ENCODE results near the gene BAD.

BAD gene

GRCh38 chr11:64244107-64244506 lies 40.4 kb downstream of the BAD start:
- no peak for DNase-seq (ENCODE audit: low read depth in 2 of 2)

GRCh38 chr11:64243236-64243854 lies 41.1 kb downstream of the BAD start:
- no peak for DNase-seq (ENCODE audit: low read depth in 2 of 2)

DNA sequence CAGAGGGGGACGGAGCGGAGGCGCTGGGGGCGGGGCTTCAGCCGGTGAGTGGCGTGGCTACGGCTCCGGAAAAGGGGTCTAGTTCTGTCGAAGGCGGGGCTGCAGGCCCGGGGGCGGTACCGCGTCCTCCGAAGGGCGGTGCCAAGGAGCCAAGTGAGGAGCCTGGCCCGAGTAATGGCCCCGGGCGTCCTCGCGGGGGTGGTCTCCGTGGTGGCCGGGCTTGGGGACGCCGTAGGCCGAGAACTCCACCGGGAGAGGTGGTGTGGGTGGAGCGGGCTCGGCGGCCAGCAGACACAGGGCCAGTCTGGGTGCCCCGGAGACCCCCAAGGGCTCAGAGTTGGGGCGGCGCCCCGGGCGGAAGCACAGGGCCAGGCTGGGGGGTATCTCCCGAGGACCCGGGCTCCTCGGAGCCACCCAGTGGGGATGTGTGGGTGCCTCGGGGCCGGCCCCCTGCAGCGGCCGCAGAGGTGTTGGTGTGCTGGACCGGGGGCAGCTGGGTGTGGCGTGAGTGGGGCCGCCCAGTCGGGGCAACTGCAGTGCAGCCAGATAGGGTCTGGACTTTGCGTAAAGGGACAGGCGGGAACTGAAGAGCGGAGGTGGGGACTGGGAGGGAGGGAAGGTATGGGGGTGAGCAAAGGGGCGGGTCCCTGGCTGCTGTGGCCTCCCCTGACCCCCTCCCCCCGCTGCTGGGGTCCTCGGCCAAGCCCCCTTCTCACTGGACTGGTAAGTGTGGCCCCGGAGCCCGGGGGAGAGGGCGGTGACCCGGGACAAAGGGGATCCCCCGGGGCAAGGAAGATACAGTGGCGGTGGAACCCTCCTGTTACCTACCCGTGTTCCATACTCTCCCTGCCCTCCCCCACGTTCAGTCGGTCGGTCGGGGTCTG lies 42.7 kb downstream of the BAD start:
- peak in 1 of 2 donors; percentile 100 for DNase-seq (ENCODE audit: low read depth in 2 of 2)

GRCh38 chr11:64241241-64241490 lies 43.3 kb downstream of the BAD start:
- DNase-seq (ENCODE audit: low read depth in 2 of 2) = peak in 1 of 2 donors; percentile 100

DNA sequence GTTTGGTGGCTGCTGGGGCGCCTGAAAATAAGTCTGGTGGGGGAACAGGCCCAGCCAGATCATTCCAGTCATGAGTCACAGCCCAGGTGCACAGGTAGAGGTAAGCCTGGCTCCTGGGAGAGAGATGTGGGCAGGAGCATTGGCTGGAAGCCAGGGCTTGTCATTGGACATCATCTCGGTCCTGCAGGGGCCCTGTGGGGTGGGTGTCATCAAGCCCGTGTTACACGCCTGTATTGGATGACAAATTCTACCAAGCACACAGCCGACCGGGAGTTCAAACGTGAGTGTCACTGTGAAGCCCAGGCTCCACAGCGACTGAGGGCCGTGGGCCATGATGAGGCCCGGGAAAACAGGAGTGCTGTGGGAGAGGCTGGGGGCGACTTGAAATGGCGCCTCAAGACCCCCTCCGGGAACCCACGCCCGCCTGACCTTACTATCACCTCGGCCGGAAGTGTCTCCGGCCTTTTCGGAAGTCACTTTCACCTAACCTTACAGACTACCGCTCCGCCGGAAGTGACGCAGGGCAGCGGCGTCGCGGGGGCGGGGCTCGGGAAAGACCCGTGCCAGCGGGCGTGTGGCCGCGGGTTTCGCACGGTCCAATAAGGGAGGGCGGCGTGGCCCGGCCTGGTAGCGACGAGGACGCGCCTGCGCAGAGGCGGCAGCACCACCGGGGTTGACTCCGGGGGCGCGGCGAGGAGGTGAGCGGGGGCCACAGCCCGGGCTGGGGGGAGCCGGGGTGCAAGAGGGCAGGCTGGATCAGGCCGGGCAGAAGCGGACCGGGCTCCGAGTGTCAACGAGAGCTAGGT lies 43.8 kb downstream of the BAD start, which contains the start of gene FKBP2:
Gene FKBP2 (plus strand): TSS at position 661 of the 806 bp plus-strand sequence. CDS start 1,293 bp downstream, outside the sequence.
- DNase-seq (ENCODE audit: low read depth in 2 of 2) = peak; percentile 95 to 96

DNA sequence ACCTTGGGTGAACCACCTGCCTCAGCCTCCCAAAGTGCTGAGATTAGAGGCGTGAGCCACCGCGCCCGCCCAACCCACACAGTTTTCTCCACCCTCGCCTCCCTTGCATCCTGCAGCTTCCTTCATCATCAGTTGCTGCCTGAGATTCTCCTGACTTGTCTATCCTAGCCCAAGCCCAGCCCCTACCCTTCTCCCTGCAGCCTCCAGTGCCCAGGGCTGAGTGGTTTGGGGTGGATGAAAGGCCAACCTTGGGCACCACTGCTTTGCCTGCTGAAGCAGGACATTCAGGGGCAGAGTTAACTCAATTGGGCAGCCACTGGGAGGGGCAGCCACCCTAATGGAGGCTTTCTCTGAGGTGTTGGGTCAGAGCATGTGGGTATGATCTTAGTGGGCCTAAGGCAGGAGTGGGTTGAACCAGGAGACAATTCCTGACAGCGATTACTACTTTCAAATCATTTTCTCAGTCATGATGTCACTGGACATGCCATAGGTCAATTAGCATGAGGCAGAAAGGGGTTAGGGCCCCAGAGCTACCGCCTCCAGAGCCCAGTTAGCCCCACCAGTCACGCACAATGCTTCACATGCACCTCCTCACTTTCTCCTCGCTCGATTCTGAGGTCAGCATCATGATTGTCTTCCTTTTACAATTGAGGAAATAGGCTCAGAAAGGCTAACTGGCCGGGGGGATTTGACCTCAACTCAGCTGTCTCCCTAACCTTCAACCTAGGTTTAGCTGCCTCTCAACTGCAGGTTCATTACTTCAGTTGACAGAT lies 44.6 kb downstream of the BAD start:
- no peak for DNase-seq (ENCODE audit: low read depth in 2 of 2)

GRCh38 chr11:64238999-64239398 lies 45.5 kb downstream of the BAD start:
- no peak for DNase-seq (ENCODE audit: low read depth in 2 of 2)

GRCh38 chr11:64238076-64238475 lies 46.4 kb downstream of the BAD start:
- DNase-seq (ENCODE audit: low read depth in 2 of 2) = no peak

GRCh38 chr11:64237484-64237951 lies 46.9 kb downstream of the BAD start:
- DNase-seq (ENCODE audit: low read depth in 2 of 2) = no peak

- no peak for DNase-seq (ENCODE audit: low read depth in 2 of 2)
These were observed 48.9 kb downstream of the BAD start for GRCh38 chr11:64235437-64236161.

- no peak for DNase-seq (ENCODE audit: low read depth in 2 of 2)
These were observed 49.7 kb downstream of the BAD start for GRCh38 chr11:64234647-64235379.

- peak in 1 of 2 donors; percentile 56 for DNase-seq (ENCODE audit: low read depth in 2 of 2)
These were observed 50.4 kb downstream of the BAD start, which contains the start of gene VEGFB for GRCh38 chr11:64233913-64234586. TSS of gene VEGFB (plus strand) at chr11:64234584. CDS start at chr11:64234834, 250 bp downstream.

DNA sequence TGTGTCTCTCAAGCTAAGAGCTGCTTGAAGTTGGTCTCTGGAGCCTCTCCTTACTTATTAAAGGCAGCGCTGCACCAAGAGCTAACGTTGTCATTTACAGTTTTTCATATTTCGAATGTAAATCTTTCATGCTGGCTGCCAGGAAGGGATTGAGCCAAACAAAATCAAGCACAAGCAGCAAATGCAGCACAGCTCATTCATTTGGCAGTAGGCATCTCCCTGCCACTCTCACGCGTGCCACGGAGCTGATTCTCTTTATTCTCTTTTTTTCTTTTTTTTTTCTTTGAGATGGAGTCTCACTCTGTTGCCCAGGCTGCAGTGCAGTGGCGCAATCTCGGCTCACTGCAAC lies 51.5 kb downstream of the BAD start:
- no peak for DNase-seq (ENCODE audit: low read depth in 2 of 2)

DNA sequence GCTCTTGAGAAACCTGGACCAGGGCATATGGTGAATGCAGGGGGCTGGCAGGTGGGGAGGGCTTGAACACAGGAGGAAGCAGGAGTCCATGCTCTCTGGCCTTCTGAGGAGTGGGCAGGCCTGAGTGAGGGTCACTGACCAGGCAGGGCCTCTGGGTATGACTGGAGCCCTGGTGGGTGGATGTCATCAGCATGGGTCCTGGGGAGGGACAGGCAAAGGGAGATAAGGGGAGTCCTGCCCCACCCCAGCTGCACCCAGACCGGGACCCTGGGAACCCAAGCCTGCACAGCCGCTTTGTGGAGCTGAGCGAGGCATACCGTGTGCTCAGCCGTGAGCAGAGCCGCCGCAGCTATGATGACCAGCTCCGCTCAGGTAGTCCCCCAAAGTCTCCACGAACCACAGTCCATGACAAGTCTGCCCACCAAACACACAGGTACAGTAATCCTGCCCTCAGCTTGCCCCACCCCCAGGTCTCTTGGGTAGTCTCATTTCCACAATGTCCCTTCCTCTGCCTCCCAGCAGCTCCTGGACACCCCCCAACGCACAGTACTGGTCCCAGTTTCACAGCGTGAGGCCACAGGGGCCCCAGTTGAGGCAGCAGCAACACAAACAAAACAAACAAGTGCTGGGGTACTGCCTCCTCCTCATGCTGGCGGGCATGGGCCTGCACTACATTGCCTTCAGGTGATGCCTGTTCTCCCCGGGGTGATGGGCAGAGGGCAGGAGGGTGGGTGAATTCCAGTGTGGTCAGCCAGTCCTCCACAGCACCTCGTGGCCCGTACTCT lies 52.1 kb downstream of the BAD start:
- no peak for DNase-seq (ENCODE audit: low read depth in 2 of 2)

DNA sequence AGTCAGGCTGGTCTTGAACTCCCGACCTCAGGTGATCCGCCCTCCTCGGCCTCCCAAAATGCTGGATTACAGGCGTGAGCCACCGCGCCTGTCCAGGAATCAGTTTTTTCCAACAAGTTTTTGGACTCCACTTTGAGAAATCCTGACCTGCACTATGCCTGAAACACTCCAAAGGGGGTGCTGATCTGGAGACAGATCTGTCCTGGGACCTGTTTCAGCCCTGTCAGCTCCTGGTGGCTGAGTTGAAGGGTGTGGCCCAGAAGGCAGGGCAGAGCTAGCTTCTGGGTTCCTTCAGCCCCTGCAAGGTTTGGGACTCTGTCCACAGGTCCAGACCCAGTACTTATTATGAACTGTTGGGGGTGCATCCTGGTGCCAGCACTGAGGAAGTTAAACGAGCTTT lies 52.9 kb downstream of the BAD start:
- DNase-seq (ENCODE audit: low read depth in 2 of 2) = no peak

- DNase-seq (ENCODE audit: low read depth in 2 of 2) = no peak
These were observed 53.5 kb downstream of the BAD start for GRCh38 chr11:64230985-64231365.

- peak; percentile 77 to 88 for DNase-seq (ENCODE audit: low read depth in 2 of 2)
These were observed 54.1 kb downstream of the BAD start, which contains the start of gene DNAJC4 for GRCh38 chr11:64230171-64230984. TSS of gene DNAJC4 (plus strand) at chr11:64230548. CDS start at chr11:64230855, 307 bp downstream.

- no peak for DNase-seq (ENCODE audit: low read depth in 2 of 2)
These were observed 54.7 kb downstream of the BAD start for GRCh38 chr11:64229744-64230170.
